Caco-2 (cell line): ENCODE measurements around the gene LRPPRC. TPM values are rescaled to one million over a fixed set of nuclear protein-coding genes. Genes with fewer than 3 reads are reported as not detected.

Experiments used
- BruUV-seq: library from RNA; stranded (reverse); fragments of 400-500 nt; replicated peaks from 2 replicates; lab custom pipeline; 2021; lab: Mats Ljungman, UMichigan
- CTCF ChIA-PET: fragments of 300-600 bp; sonication (Branson Sonifier 250); formaldehyde crosslinking; loops from one replicate; lab custom pipeline; 2022; ENCODE audit warnings: antibody characterized with exemption; lab: Charles Lee
- POLR2A ChIA-PET: fragments of 300-600 bp; sonication (Branson Sonifier 250); formaldehyde crosslinking; loops from one replicate; lab custom pipeline; 2022; ENCODE audit warnings: antibody characterized with exemption; lab: Charles Lee
- DNase-seq, 2 experiments: peaks; one replicate each; pipeline versions ENCODE4 v3.0.0 to v3.0.0-alpha.2; 2020 to 2022
- H3K27me3 ChIP-seq: replicated peaks from 2 replicates; pipeline ENCODE4 v1.6.0; 2011; ENCODE audit warnings: low read length; ENCODE audit not compliant: control insufficient read depth, insufficient read depth
- H3K36me3 ChIP-seq: 2 replicates; pipeline ENCODE4 v1.5.1; 2011; ENCODE audit warnings: low read length; ENCODE audit not compliant: control insufficient read depth, insufficient read depth
- H3K4me1 ChIP-seq: fragments of 250-450 bp; sonication (Bioruptor Pico); 2 replicates; pipeline ENCODE4 v1.5.1; 2020; ENCODE audit warnings: mild to moderate bottlenecking
- H3K4me3 ChIP-seq: 2 replicates; pipeline ENCODE4 v1.5.1; 2011; ENCODE audit warnings: low read depth, mild to moderate bottlenecking, control low read depth, low read length
- H3K9me3 ChIP-seq: fragments of 250-450 bp; sonication (Bioruptor Pico); 2 replicates; pipeline ENCODE4 v1.5.1; 2020; ENCODE audit warnings: mild to moderate bottlenecking, moderate library complexity
- H3K27ac Mint-ChIP-seq: one replicate; pipeline ENCODE4 v1.8.0; 2022; ENCODE audit warnings: mixed read lengths; ENCODE audit not compliant: unreplicated experiment
- H3K27me3 Mint-ChIP-seq: one replicate; pipeline ENCODE4 v1.8.0; 2022; ENCODE audit warnings: mixed read lengths; ENCODE audit not compliant: insufficient read depth, unreplicated experiment
- H3K36me3 Mint-ChIP-seq: one replicate; pipeline ENCODE4 v1.8.0; 2022; ENCODE audit warnings: mild to moderate bottlenecking, mixed read lengths; ENCODE audit not compliant: insufficient read depth, unreplicated experiment
- H3K4me1 Mint-ChIP-seq: one replicate; pipeline ENCODE4 v1.8.0; 2022; ENCODE audit warnings: low read depth, mixed read lengths; ENCODE audit not compliant: unreplicated experiment
- H3K4me3 Mint-ChIP-seq: one replicate; pipeline ENCODE4 v1.8.0; 2022; ENCODE audit warnings: mild to moderate bottlenecking, moderate library complexity, mixed read lengths; ENCODE audit not compliant: unreplicated experiment
- H3K9me3 Mint-ChIP-seq: one replicate; pipeline ENCODE4 v1.8.0; 2022; ENCODE audit warnings: mixed read lengths; ENCODE audit not compliant: unreplicated experiment
- CTCF ChIP-seq, 2 experiments: fragments of 200-600 bp in 1 of 2; IDR thresholded peaks; 1 replicate in 1 of 2; 2 replicates in 1 of 2; pipeline versions ENCODE4 v1.5.1 to v1.8.0; 2011 to 2022; ENCODE audit warnings: antibody characterized with exemption in 1 of 2, control low read depth in 1 of 2, inconsistent platforms in 1 of 2, low read depth in 1 of 2, low read length in 1 of 2, mild to moderate bottlenecking in 1 of 2, moderate library complexity in 1 of 2; ENCODE audit not compliant: insufficient read depth in 1 of 2, severe bottlenecking in 1 of 2, unreplicated experiment in 1 of 2
- intact Hi-C: fragments of 100-400 bp; cut with micrococcal nuclease; formaldehyde crosslinking; loops from one replicate; pipeline ENCODE4 v1.10.0; 2022; ENCODE audit not compliant: unreplicated experiment
- total RNA-seq: library from RNA; stranded (reverse); gene quantifications from 2 replicates; pipeline ENCODE4 v1.2.3, GENCODE V29; 2022

Gene LRPPRC
- total RNA-seq, 1 experiment from 2014 or later, result 242 TPM

GRCh38 chr2:43943809-43944452 lies 51.9 kb downstream of the LRPPRC start:
- DNase-seq, result no peak
- no peaks in the 10 kb centered on the region for H3K4me1 ChIP-seq
- CTCF ChIA-PET, result no interaction called here
- POLR2A ChIA-PET, result no interaction called here
- H3K27me3 ChIP-seq, result no peaks in the 10 kb centered on the region
- 0 out of 2 replicates have a peak, but pooled peaks cover 1% of the 10 kb centered on the region for H3K36me3 ChIP-seq
- no peak overlapping the region for H3K4me3 Mint-ChIP-seq
- no TSS peak for BruUV-seq
- no peak overlapping the region for H3K27ac Mint-ChIP-seq
- no peaks in the 10 kb centered on the region for H3K27me3 Mint-ChIP-seq
- TF ChIP-seq CTCF (IDR thresholded peaks at IDR 0.05; ENCODE audit: insufficient read depth in 1 of 2, low read depth in 1 of 2, low read length in 1 of 2, severe bottlenecking in 1 of 2, unreplicated experiment in 1 of 2), result no peak
- intact Hi-C loops, result no loop called here
- peaks cover 98% of the 10 kb centered on the region for H3K36me3 Mint-ChIP-seq
- no peaks in the 10 kb centered on the region for H3K9me3 Mint-ChIP-seq
- no peak overlapping the region for H3K4me3 ChIP-seq
- no peaks in the 10 kb centered on the region for H3K4me1 Mint-ChIP-seq
- H3K9me3 ChIP-seq, result no peaks in the 10 kb centered on the region

GRCh38 chr2:43943323-43943722 lies 52.5 kb downstream of the LRPPRC start:
- Histone ChIP-seq H3K36me3 (0 out of 2 replicates have a peak, but pooled peaks cover 1% of the 10 kb centered on the region), H3K4me1 (no peaks in the 10 kb centered on the region), H3K4me3 (no peak overlapping the region), H3K9me3 (no peaks in the 10 kb centered on the region), H3K27me3 (no peaks in the 10 kb centered on the region)
- no TSS peak for BruUV-seq
- H3K4me1 Mint-ChIP-seq, result no peaks in the 10 kb centered on the region
- no peak for DNase-seq
- POLR2A ChIA-PET, result no interaction called here
- H3K9me3 Mint-ChIP-seq, result no peaks in the 10 kb centered on the region
- no peak for TF ChIP-seq CTCF (IDR thresholded peaks at IDR 0.05; ENCODE audit: insufficient read depth in 1 of 2, low read depth in 1 of 2, low read length in 1 of 2, severe bottlenecking in 1 of 2, unreplicated experiment in 1 of 2)
- no peak overlapping the region for H3K4me3 Mint-ChIP-seq
- H3K36me3 Mint-ChIP-seq, result peaks cover 98% of the 10 kb centered on the region
- no peak overlapping the region for H3K27ac Mint-ChIP-seq
- CTCF ChIA-PET, result no interaction called here
- intact Hi-C loops, result no loop called here
- no peaks in the 10 kb centered on the region for H3K27me3 Mint-ChIP-seq

GRCh38 chr2:43942881-43943280 lies 52.9 kb downstream of the LRPPRC start:
- no peak for TF ChIP-seq CTCF (IDR thresholded peaks at IDR 0.05; ENCODE audit: insufficient read depth in 1 of 2, low read depth in 1 of 2, low read length in 1 of 2, severe bottlenecking in 1 of 2, unreplicated experiment in 1 of 2)
- H3K27me3 Mint-ChIP-seq, result no peaks in the 10 kb centered on the region
- no peaks in the 10 kb centered on the region for H3K9me3 Mint-ChIP-seq
- no peak for DNase-seq
- Histone ChIP-seq H3K27me3 (no peaks in the 10 kb centered on the region), H3K36me3 (0 out of 2 replicates have a peak, but pooled peaks cover 1% of the 10 kb centered on the region), H3K4me1 (no peaks in the 10 kb centered on the region), H3K9me3 (no peaks in the 10 kb centered on the region), H3K4me3 (no peak overlapping the region)
- peaks cover 98% of the 10 kb centered on the region for H3K36me3 Mint-ChIP-seq
- no TSS peak for BruUV-seq
- intact Hi-C loops, result no loop called here
- H3K4me1 Mint-ChIP-seq, result no peaks in the 10 kb centered on the region
- no peak overlapping the region for H3K27ac Mint-ChIP-seq
- no peak overlapping the region for H3K4me3 Mint-ChIP-seq
- ChIA-PET CTCF (no interaction called here), POLR2A (no interaction called here)
